ENCODE measurements around the gene ZFYVE19.
"Not testable (repeated sequence)": the region's sequence is repeated elsewhere in the genome, so short reads cannot be mapped to it uniquely, and the experiment has no call there.

ZFYVE19 gene

GRCh38 chr15:40847223-40847961 is 40.5 kb downstream of the ZFYVE19 start:
- peak; percentile 30 for DNase-seq (ENCODE audit: low spot score)

GRCh38 chr15:40850576-40851112 is 43.8 kb downstream of the ZFYVE19 start:
- DNase-seq (ENCODE audit: low spot score), result peak; percentile 12

- DNase-seq (ENCODE audit: low spot score), result no peak
Measured at GRCh38 chr15:40852529-40852928, 45.6 kb downstream of the ZFYVE19 start.

GRCh38 chr15:40853241-40853890 is 46.5 kb downstream of the ZFYVE19 start:
- DNase-seq (ENCODE audit: low spot score), result no peak

GRCh38 chr15:40854161-40854560 is 47.3 kb downstream of the ZFYVE19 start:
- no peak for DNase-seq (ENCODE audit: low spot score)

- no peak for DNase-seq (ENCODE audit: low spot score)
Measured at GRCh38 chr15:40855706-40856234, 48.9 kb downstream of the ZFYVE19 start.

GRCh38 chr15:40856746-40857145 is 49.9 kb downstream of the ZFYVE19 start:
- DNase-seq (ENCODE audit: low spot score), result no peak

- DNase-seq (ENCODE audit: low spot score), result peak; percentile 92
Measured at GRCh38 chr15:40857601-40858341, 50.9 kb downstream of the ZFYVE19 start.

GRCh38 chr15:40858706-40859105 is 51.8 kb downstream of the ZFYVE19 start:
- no peak for DNase-seq (ENCODE audit: low spot score)

GRCh38 chr15:40859206-40859851 is 52.4 kb downstream of the ZFYVE19 start:
- peak; percentile 89 for DNase-seq (ENCODE audit: low spot score)

- DNase-seq (ENCODE audit: low spot score), result not testable (repeated sequence)
Measured at GRCh38 chr15:40861147-40861546, 54.3 kb downstream of the ZFYVE19 start.

GRCh38 chr15:40863660-40864270 is 56.9 kb downstream of the ZFYVE19 start:
- DNase-seq (ENCODE audit: low spot score), result no peak

Measured in D341Med (cell line).